GM10847 (cell line): Measurements from ENCODE around the gene PARP12.

ENCODE experiments used
- POLR2A ChIP-seq: IDR thresholded peaks from 2 replicates; pipeline ENCODE4 v1.6.1; 2011; ENCODE audit not compliant: insufficient read length; ENCODE audit errors: extremely low read depth

The PARP12 gene

DNA sequence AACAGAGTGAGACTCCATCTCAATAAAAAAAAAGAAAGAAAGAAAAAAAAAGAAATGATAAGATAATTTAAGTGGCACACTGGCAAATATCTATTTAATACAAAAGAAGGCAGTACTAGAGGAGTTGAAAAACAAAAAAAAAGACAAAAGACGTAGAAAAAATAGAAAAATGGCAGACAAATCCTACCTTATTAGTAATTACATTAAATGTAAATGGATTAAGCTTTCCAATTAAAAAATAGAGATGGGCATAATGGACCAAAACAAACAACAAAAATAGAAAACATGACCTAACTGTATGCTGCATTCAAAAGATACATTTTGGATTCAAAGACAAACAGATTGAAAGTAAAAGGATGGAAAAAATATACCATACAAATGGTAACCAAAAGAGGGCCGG, 5.3 kb upstream of the PARP12 start:
- TF ChIP-seq POLR2A = no peak

DNA sequence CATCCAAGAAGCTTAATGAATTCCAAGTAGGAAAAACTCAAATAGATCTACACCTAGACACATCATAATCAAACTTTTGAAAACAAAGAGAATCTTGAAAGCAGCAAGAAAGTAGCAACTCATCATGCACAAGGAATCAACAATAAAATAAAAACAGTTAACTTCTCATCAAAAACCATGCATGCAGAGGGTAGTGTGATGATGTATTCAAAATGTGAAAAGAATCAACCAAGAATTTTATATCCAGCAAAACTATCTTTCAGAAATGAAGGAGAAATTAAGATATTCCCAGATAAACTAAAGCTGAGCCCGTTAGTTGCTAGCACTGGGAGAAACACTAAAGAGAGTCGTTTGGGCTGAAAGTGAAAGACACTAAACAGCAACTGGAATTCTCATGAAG, 4.3 kb upstream of the PARP12 start:
- no peak for TF ChIP-seq POLR2A

DNA sequence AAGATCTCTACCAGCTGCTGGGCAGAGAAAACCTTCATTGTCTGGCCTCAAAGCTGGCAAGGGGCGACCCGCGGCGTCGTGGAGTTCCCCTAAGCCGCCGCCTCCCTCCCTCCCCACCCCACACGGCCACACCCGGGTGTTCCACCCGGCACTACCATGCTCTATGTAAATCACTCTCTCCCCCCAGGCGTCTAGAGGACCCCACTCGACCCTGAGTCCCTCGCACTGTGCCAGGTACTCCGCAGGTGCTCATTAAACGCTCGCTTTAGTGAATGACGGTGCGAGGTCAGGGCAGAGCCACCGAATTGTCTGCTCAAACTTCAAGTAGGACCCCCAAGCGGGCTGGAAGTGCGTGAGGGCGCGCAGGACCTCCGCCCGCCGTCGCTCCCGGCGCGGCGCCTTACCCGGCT, 628 bp downstream of the PARP12 start:
- TF ChIP-seq POLR2A = no peak

DNA sequence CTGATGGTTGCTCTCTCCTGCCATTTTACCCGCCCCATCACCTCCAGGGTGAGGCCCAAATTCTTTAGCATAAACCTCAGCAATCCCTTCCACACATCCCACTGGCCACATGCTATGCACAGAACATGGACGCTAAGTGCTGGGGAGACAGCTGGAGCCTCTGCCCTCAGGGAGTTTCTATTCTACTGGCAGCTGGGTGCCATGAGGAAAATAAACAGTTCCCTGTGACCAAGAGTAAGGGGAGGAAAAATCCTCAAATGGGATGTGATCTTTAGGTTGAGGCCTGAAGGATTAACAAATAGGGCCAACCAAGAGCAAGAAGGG, 1.2 kb downstream of the PARP12 start:
- no peak for TF ChIP-seq POLR2A

DNA sequence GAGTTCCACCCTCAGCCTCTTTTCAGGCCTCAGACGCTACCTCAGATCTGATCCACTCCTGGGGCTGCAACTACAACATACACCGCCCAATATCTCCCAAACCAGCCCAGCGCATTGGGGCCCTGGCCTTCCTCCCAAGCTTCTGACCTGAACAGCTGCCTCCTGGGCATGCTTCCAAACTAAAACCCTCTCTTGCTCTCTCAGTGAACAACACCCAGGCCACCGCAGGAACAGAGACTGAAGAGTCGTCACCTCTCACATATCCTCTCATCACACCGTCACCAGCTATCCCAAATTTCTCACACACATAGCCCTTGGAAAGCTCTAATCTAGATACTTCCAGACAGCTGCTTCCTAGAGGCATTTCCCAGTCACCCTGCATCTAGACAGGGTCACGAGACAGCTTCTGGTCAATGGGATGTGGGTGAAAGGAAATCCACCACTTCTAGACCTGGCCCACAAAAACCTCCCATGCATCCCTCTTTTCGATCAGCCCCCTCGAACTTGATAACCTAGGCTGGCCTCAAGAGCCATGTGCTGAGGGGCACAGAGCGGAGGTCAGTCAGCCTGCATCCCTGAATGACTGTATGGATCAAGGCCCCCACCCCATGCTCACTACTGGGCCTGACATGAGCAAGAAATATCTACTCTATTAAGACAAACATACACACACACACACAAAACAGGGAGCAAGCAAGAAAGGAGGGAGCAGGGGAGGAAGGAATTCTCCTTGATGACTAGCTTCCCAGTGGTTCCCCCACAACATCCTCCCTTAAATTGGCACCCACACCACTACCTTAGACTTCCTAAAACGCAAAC, 1.8 kb downstream of the PARP12 start:
- no peak for TF ChIP-seq POLR2A

DNA sequence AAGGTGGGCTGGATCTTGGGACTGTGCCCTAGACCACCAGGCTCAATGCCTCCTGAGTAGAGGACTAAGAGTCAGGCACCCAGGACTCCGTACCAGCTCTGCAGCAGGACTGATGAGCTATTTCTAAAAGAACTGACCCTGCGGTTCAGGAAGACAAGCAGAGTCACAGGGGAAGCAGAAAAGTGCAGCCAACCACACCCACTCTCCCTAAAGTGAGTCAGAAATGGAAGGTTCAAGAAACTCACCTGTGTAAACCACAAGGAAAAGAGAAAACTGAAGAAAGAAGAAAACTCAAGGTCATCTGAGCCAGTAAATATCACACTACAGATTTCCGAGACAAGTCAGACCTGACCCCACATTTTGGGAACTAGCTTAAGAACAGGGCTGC, 2.5 kb downstream of the PARP12 start:
- TF ChIP-seq POLR2A = no peak

DNA sequence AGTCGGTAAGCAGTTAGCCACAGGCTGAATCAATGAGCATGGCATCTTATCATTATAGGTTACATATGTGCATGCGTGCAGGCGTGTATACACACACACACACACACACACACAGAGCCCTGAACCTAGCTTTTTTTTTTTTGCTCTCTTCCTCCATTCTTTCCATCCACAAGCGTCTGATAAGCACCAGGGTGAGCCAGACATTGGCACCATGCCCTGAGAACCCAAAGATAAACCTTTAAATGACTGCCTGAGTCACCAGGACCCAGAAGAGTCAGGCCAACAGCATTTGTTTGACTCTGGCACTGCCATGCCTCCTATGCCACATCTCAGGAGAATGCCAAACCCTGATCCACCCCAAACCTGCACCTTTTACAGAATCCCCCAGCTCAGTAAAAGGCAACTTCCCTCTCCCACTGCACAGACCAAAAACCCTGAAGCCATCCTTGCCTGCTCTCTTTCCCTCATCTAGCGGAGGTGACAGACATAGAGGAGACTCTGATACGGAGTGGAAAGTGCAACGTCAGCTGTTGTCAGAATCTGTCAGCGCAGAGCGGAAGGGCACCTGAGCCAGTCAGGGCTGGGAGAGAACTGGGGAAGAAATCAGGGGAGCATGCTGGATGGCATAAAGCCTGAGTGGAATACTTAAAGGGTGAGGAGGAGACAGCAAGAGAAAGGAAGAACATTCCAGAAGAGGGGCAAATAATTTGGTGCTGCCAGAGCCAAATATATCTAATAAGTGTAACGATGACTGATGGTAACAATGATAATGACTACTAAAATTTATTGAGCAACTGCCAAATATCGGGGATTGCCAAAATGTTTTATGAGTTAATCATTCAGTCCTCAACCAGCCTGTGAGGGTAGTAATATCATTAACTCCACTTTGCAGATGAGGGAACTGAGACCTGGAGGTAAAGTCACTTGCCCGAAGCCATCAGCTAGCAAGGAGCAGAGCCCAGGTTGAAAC, 3.2 kb downstream of the PARP12 start:
- no peak for TF ChIP-seq POLR2A

DNA sequence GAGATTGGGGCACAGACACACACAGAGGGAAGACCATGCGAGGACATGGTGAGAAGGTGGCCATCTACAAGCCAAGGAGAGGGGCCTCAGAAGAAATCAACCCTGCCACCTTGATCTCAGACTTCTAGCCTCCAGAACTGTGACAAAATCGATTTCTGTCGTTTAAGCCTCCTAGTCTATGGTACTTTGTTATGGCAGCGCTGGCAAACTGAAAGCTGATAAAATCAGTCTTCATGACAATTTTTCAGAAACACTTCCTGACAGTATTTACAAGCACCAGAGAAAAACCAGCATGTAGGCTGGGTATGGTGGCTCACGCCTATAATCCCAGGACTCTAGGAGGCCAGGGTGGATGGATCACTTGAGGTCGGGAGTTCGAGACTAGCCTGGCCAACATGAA, 4.2 kb downstream of the PARP12 start:
- TF ChIP-seq POLR2A = no peak

DNA sequence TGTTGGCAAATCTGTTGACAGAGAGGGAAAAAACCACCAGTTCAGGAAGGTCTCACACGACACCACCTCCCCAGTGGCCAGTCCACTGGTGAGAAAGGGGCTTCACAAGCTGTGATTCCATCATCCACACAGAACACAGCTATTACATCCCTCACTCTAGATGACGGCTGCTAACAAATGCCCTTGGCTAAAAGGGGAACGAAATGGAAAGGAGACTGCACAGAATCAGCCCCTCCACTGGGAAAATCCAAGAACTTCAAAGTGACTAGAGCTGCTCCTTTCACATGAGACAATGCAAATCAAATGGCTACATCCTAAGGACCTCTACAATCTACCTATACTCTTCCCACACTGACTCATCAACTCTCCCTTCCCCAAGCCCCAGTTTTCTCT, 5.6 kb downstream of the PARP12 start:
- no peak for TF ChIP-seq POLR2A

DNA sequence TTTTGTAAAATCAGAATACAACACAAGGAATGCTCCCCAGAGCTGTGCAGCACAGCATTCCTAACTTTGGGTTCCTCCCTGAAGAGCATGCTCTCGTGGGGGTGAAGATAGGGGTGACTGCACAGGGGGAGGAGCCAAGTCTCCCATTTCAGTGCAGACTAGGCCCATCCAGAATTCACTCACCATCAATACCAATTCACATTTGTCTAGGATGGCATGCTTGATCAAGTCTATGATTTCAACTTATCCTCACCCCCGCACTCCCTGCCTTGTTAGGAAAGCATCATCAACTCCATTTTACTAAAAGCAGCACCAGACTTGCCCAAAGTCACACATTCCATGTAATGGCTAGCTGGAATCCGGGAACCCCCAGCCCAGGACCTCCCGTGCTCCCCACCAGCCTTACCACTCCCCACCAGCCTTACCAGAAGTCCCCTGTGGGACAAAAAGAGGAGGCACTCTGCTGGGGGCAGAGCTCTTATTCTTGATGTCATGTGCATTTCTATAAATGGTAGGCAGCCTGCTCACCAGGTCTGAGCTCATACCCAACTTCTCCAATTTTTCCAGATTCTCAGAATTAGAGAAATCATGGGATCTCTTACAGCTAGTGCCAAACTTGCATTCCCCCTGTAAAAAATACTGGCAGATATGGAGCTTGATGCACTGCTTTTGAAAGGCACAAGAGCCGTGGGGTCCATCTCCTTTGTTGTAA, 6.2 kb downstream of the PARP12 start:
- no peak for TF ChIP-seq POLR2A

DNA sequence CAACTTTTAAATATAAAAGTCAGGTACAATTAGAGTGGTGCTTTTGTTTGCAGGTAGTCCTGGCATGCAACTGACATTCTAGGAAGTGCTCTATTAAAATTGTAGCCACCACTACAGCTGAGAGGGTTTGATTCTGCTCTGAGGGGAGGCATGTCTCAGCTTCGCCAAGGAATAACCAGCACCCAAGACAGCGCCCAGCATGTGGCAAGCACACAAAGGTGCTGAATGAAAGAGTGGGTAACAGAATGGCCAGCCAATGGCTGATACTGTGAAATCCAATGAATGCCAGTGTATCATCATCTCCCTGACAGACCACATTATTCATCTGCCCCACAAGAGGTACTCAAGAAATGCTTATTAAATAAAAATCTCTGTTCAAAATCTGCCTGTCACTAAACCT, 6.9 kb downstream of the PARP12 start:
- no peak for TF ChIP-seq POLR2A

DNA sequence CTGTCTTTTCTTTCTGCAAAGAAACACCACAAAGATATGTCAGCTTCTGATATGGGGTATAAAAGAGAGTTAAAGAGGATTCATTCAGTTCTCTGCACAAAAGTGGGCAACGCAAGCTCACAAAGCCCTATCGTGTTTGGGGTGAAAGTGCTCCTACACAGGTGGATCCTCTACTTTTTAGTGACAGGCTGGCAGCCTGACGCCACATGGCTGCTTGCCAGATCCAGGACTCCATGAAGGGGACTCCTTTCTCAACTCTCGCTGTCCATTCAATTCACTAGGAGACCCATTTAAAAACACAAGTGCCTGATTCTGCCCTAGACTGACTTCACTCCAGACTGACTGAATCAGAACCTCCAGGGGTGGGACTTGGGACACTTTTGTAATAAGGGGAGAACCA, 8.0 kb downstream of the PARP12 start:
- no peak for TF ChIP-seq POLR2A

DNA sequence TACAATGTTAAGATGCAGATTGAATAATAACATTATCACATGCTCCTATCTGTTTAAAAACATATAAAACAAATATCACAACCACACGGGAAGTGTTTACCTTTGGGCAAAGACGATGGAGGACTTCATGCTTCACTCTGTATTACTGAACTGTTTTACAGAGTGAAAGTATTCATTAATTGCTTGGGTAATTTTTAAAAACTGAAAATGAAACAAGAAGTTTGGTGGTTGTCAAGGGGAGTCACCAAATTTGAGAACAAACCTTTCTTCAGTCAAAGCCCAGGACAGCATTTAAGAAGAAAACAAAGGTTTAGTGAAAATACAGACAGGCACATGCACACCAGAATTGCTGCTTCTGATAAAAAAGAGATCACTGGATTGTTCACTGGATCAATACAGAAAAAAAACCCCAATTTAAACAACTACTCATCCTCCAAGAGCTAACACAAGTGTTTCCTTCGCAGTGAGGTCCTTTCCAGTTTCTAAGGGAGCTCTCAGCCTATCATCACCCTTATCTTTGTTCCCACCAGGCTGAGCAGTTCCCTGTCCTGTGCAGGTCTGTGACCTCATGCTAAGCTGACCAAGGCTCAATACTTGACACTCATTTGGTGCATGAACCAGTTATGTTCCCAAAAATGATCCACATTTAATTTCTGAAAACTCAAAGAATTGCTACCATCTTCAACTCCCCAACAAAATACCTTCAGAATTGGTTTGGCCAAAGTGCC, 8.8 kb downstream of the PARP12 start:
- TF ChIP-seq POLR2A = no peak

DNA sequence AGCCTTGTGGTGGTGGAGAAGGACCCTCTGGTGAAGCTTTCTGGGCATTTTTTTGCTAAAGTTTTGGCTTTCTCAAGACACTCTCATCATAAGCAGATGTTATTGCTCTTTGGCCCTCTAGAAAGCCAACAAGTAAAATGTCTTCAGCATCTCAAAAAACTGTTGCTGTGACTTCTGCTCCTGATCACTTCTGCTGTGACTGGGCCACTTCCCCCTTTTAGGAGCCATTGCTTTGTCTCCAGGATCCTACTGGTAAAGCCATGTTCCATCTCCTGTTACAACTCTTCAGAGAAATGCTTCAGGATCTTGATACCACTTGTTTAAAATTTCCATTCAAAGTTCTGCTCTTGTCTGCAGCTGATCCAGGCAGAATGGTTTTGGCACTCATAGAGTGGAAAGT, 10.9 kb downstream of the PARP12 start:
- no peak for TF ChIP-seq POLR2A

DNA sequence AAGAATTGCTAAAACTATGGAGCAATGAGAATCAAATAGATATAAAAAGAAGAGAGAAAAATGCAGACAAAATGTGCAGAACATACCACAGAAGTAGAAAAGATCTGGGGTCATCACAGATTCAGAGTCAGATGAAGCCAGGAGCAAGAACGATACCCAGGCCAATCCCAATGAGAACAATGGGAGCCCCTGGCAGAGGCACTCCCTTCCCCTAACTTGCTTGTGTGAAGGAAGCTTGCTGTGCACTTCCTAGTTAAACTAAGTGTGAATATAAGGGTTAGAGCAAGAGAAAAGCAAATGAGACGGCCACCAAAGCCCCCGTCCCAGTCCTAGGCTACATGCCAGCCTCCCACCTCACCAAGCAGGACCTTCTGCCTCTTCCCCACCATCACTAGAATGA, 12.7 kb downstream of the PARP12 start:
- no peak for TF ChIP-seq POLR2A

DNA sequence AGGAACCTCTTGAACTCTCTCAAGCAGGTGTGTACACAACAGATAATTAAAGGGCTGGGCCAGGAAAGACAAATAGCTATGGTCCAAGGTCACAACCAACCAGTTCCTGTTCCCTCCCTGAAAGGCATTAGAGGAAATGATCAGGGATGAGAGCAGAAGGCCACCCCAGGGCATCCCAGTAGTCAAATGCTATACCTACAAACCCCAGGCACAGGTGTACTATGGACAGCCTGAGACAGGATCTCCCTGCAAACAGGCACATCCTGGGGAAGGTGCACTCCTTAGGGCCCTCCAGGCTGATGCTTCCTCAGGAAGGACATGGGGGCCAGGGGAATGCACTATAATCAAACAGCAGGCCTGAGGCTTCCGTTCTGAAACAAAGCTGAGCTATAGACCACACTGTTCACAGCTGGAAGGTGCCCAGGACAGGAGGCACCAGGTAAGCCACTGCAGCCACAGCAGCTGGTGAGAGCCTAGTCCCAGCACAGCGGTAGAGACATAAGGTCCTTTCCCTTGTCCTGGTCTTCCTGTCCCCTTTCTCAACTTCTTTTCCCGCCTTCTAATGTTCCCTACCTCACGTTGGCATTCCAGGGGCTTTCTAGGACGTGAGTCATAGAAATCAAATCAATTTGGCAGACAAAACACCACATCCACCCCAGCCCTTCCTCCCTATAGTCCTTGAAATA, 13.3 kb downstream of the PARP12 start:
- no peak for TF ChIP-seq POLR2A
